Activated B cell treated with CpG ODN at 0.5 μM for 24 hours (primary cell): ENCODE measurements around the gene GPR55. TPM values are rescaled to one million over a fixed set of nuclear protein-coding genes. Genes with fewer than 3 reads are reported as not detected.
"Not testable (repeated sequence)": the region's sequence is repeated elsewhere in the genome, so short reads cannot be mapped to it uniquely, and the experiment has no call there.

Source experiments
- ATAC-seq: fragments of 200-7000 bp; cut with Tn5 transposase; one replicate; pipeline ENCODE4 v1.10.0; 2021; ENCODE audit warnings: low read depth, mild to moderate bottlenecking, moderate library complexity
- CTCF ChIA-PET: fragments of 350-600 bp; sonication (Branson Sonifier 250); formaldehyde crosslinking; loops from one replicate; lab custom pipeline; 2021; ENCODE audit warnings: antibody characterized with exemption; lab: Charles Lee
- POLR2A ChIA-PET: fragments of 350-600 bp; sonication (Branson Sonifier 250); formaldehyde crosslinking; loops from one replicate; lab custom pipeline; 2021; ENCODE audit warnings: antibody characterized with exemption; lab: Charles Lee
- DNase-seq: peaks from one replicate; pipeline ENCODE4 v3.0.0; 2022
- H3K27ac Mint-ChIP-seq: one replicate; pipeline ENCODE4 v1.8.0; 2020; ENCODE audit warnings: mixed read lengths
- H3K27me3 Mint-ChIP-seq: one replicate; pipeline ENCODE4 v1.8.0; 2021; ENCODE audit warnings: mixed read lengths
- H3K36me3 Mint-ChIP-seq: one replicate; pipeline ENCODE4 v1.8.0; 2021; ENCODE audit warnings: low read depth, mixed read lengths
- H3K4me1 Mint-ChIP-seq: one replicate; pipeline ENCODE4 v1.8.0; 2021; ENCODE audit warnings: mixed read lengths
- H3K4me3 Mint-ChIP-seq: one replicate; pipeline ENCODE4 v1.8.0; 2020; ENCODE audit warnings: mild to moderate bottlenecking, mixed read lengths
- H3K9me3 Mint-ChIP-seq: one replicate; pipeline ENCODE4 v1.8.0; 2020; ENCODE audit warnings: mixed read lengths
- intact Hi-C: fragments of 100-400 bp; cut with micrococcal nuclease; formaldehyde crosslinking; loops from one replicate; pipeline ENCODE4 v1.15.1; 2024
- total RNA-seq: library from RNA; stranded (reverse); gene quantifications from 2 replicates; pipeline ENCODE4 v1.2.3, GENCODE V29; 2022
- TF ChIP-seq, protein P1 (sequence below): fragments of 200-600 bp; IDR thresholded peaks from one replicate; pipeline ENCODE4 v1.8.0; 2022; ENCODE audit warnings: antibody characterized with exemption, mild to moderate bottlenecking

The GPR55 gene
- total RNA-seq, 1 donor from 2014 or later, result 6.3 TPM

DNA sequence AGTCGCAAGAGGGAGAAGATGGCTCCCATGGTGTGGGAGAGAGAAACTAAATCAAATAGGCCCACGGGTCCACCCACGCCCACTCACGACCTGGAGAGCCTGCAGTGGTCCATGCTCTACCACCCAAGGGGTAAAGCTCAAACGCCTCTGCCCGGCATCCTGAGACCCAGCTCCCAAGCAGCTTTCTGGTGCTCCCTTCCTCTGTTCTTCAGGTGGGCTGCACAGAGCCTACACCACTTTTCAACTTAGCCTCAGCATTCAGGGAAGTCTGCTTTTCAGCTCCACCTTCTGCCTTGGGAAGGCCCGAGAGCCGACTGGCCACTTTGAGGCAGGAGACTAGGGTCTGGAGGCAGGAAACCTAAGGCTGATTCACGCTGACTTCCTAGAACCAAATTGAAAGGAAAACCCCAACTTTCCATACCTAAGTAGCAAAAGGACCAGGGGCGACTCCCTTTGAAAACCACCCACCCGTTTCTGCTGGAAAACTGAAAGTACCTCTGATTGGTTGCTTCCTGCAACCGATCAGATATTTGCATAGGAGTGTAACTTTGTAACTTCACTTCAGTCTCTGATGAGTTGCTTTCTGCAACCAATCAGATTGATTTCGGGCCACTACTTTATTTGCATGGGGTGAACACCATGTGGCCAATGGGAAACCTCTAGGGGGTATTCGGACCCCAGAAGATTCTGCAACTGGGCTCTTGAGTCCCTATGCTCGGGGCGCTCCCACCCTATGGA is 44.0 kb upstream of the GPR55 start:
- ChIA-PET CTCF (no interaction called here), POLR2A (interaction anchor here (0.6 kb wide), 1 partner anchor 149 kb away, joined by 3 read pairs; no protein-coding TSS in a partner anchor)
- Mint-ChIP-seq H3K27ac (peak overlapping the region; percentile 31), H3K9me3 (no peaks in the 10 kb centered on the region), H3K4me3 (peak overlapping the region; percentile 68), H3K36me3 (no peaks in the 10 kb centered on the region), H3K4me1 (peaks cover 12% of the 10 kb centered on the region), H3K27me3 (no peaks in the 10 kb centered on the region)
- TF ChIP-seq, protein P1, sequence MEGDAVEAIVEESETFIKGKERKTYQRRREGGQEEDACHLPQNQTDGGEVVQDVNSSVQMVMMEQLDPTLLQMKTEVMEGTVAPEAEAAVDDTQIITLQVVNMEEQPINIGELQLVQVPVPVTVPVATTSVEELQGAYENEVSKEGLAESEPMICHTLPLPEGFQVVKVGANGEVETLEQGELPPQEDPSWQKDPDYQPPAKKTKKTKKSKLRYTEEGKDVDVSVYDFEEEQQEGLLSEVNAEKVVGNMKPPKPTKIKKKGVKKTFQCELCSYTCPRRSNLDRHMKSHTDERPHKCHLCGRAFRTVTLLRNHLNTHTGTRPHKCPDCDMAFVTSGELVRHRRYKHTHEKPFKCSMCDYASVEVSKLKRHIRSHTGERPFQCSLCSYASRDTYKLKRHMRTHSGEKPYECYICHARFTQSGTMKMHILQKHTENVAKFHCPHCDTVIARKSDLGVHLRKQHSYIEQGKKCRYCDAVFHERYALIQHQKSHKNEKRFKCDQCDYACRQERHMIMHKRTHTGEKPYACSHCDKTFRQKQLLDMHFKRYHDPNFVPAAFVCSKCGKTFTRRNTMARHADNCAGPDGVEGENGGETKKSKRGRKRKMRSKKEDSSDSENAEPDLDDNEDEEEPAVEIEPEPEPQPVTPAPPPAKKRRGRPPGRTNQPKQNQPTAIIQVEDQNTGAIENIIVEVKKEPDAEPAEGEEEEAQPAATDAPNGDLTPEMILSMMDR, result no peak
- no peak for ATAC-seq
- intact Hi-C loops, result no loop called here
- DNase-seq, result no peak

GRCh38 chr2:230968314-230968713 is 43.3 kb upstream of the GPR55 start:
- H3K4me1 Mint-ChIP-seq, H3K9me3 Mint-ChIP-seq, CTCF ChIA-PET, H3K36me3 Mint-ChIP-seq, intact Hi-C loops, H3K4me3 Mint-ChIP-seq, ATAC-seq, DNase-seq, POLR2A ChIA-PET, H3K27ac Mint-ChIP-seq, H3K27me3 Mint-ChIP-seq: not testable (repeated sequence)

DNA sequence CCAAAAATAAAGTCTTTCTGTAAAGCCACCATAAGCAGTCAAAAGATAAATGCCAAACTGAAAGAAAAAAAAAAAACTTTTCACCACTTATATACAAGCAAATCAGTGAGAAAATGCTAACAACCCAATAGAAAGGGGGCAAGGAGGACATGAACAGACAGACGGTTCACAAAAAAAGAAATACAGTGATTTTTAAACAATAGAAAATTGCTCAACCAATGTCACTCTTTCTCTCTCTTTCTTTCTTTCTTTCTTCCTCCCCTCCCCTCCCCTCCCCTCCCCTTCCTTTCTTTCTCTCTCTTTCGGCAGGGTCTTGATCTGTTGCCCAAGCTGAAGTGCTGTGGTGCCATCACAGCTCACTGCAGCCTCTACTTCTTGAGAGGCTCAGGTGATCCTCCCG is 42.1 kb upstream of the GPR55 start:
- ATAC-seq (no peak), DNase-seq (no peak)
- POLR2A ChIA-PET, result no interaction called here
- Mint-ChIP-seq H3K4me1 (peaks cover 5% of the 10 kb centered on the region), H3K9me3 (no peaks in the 10 kb centered on the region), H3K4me3 (no peak overlapping the region), H3K27me3 (peaks cover 3% of the 10 kb centered on the region), H3K36me3 (no peaks in the 10 kb centered on the region), H3K27ac (no peak overlapping the region)
- TF ChIP-seq, protein P1, result no peak
- CTCF ChIA-PET, result no interaction called here
- intact Hi-C loops, result no loop called here

- intact Hi-C loops, result no loop called here
- Mint-ChIP-seq H3K27ac (no peak overlapping the region), H3K4me3 (no peak overlapping the region), H3K4me1 (no peaks in the 10 kb centered on the region), H3K9me3 (no peaks in the 10 kb centered on the region), H3K27me3 (peaks cover 12% of the 10 kb centered on the region), H3K36me3 (no peaks in the 10 kb centered on the region)
- TF ChIP-seq, protein P1, result no peak
- ATAC-seq (no peak), DNase-seq (no peak)
- POLR2A ChIA-PET, result no interaction called here
- CTCF ChIA-PET, result no interaction called here
Observed at GRCh38 chr2:230964136-230964730, 39.2 kb upstream of the GPR55 start.

DNA sequence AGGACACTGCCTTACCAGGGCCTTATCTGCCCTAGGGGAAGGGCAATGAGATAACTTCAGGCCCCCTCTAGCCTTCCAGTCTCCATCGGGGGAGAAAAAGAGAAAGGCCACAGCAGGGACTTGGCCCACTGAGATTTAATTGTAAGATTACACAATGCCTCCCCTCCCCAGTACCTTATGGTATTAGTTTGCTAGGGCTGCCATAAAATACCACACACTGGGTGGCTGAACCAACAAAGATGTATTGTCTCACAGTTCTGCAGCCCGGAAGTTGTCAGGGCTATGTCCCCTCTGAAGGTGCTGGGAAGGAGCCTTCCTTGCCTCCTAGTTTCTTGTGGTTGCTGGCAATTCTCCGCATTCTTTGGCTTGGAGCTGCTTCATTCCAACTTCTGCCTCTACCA is 36.0 kb upstream of the GPR55 start:
- TF ChIP-seq, protein P1, result no peak
- Mint-ChIP-seq H3K9me3 (no peaks in the 10 kb centered on the region), H3K4me1 (peaks cover 11% of the 10 kb centered on the region), H3K4me3 (no peak overlapping the region), H3K27me3 (peaks cover 23% of the 10 kb centered on the region), H3K36me3 (no peaks in the 10 kb centered on the region), H3K27ac (no peak overlapping the region)
- POLR2A ChIA-PET, result no interaction called here
- ATAC-seq (no peak), DNase-seq (no peak)
- intact Hi-C loops, result no loop called here
- CTCF ChIA-PET, result no interaction called here
